WTC11 (cell line): ENCODE results near the gene SPOPL. TPM values are rescaled to one million over a fixed set of nuclear protein-coding genes. Genes with fewer than 3 reads are reported as not detected.

Source experiments
- ATAC-seq: fragments of 200-7000 bp; cut with Tn5 transposase; 2 replicates; pipeline ENCODE4 v1.10.0; 2021; ENCODE audit warnings: mild to moderate bottlenecking, moderate library complexity
- CTCF ChIA-PET: fragments of 300-600 bp; sonication (Branson Sonifier 250); formaldehyde crosslinking; loops from one replicate; lab custom pipeline; 2021; ENCODE audit warnings: antibody characterized with exemption; lab: Charles Lee
- POLR2A ChIA-PET: fragments of 350-600 bp; sonication (Branson Sonifier 250); formaldehyde crosslinking; loops from one replicate; lab custom pipeline; 2021; ENCODE audit warnings: antibody characterized with exemption; lab: Charles Lee
- DNase-seq: peaks from one replicate; pipeline ENCODE4 v3.0.0; 2021; ENCODE audit warnings: low spot score
- H3K27ac Mint-ChIP-seq: 2 replicates; pipeline ENCODE4 v1.8.0; 2021; ENCODE audit warnings: mixed read lengths
- H3K27me3 Mint-ChIP-seq: 2 replicates; pipeline ENCODE4 v1.8.0; 2021; ENCODE audit warnings: low read depth, mild to moderate bottlenecking, moderate library complexity, mixed read lengths
- H3K36me3 Mint-ChIP-seq: 2 replicates; pipeline ENCODE4 v1.8.0; 2021; ENCODE audit warnings: mixed read lengths
- H3K4me1 Mint-ChIP-seq: 2 replicates; pipeline ENCODE4 v1.8.0; 2022; ENCODE audit warnings: mixed read lengths
- H3K4me3 Mint-ChIP-seq: 2 replicates; pipeline ENCODE4 v1.8.0; 2021; ENCODE audit warnings: mild to moderate bottlenecking, moderate library complexity, mixed read lengths
- H3K9me3 Mint-ChIP-seq: 2 replicates; pipeline ENCODE4 v1.8.0; 2021; ENCODE audit warnings: mixed read lengths
- AR ChIP-seq: fragments of 250-450 bp; sonication (Bioruptor Pico); IDR thresholded peaks from 2 replicates; pipeline ENCODE4 v1.9.0; 2021; ENCODE audit warnings: mild to moderate bottlenecking
- CTCF ChIP-seq: fragments of 200-600 bp; IDR thresholded peaks from 2 replicates; pipeline ENCODE4 v1.8.0; 2022; ENCODE audit warnings: antibody characterized with exemption
- E2F4 ChIP-seq: sonication (generic); formaldehyde crosslinking; IDR thresholded peaks from 2 replicates; pipeline ENCODE4 v1.8.1; 2022; ENCODE audit warnings: low read depth, mild to moderate bottlenecking, moderate library complexity, missing genetic modification reagents, borderline replicate concordance
- ELF4 ChIP-seq: sonication (generic); formaldehyde crosslinking; IDR thresholded peaks from 2 replicates; pipeline ENCODE4 v1.8.1; 2022; ENCODE audit warnings: low read depth, mild to moderate bottlenecking, moderate library complexity, missing genetic modification reagents
- FOXP4 ChIP-seq: sonication (generic); formaldehyde crosslinking; IDR thresholded peaks from 2 replicates; pipeline ENCODE4 v1.8.0; 2022; ENCODE audit warnings: mild to moderate bottlenecking, missing genetic modification reagents
- JUN ChIP-seq: sonication (generic); formaldehyde crosslinking; IDR thresholded peaks from 2 replicates; pipeline ENCODE4 v1.8.0; 2023; ENCODE audit warnings: mild to moderate bottlenecking, missing genetic modification reagents
- MLX ChIP-seq: sonication (generic); formaldehyde crosslinking; IDR thresholded peaks from 2 replicates; pipeline ENCODE4 v1.8.1; 2023; ENCODE audit warnings: mild to moderate bottlenecking, missing genetic modification reagents, moderate library complexity
- MXD4 ChIP-seq: fragments of 250-450 bp; sonication (Bioruptor Pico); IDR thresholded peaks from 2 replicates; pipeline ENCODE4 v1.8.0; 2021; ENCODE audit warnings: mild to moderate bottlenecking, moderate library complexity, borderline replicate concordance
- NFYB ChIP-seq: sonication (generic); formaldehyde crosslinking; conservative IDR thresholded peaks from 2 replicates; pipeline ENCODE4 v1.8.0; 2022; ENCODE audit warnings: low read depth, missing genetic modification reagents
- PRRX2 ChIP-seq: fragments of 250-450 bp; sonication (Bioruptor Pico); IDR thresholded peaks from 2 replicates; pipeline ENCODE4 v1.8.0; 2021; ENCODE audit warnings: mild to moderate bottlenecking
- TEAD4 ChIP-seq: sonication (generic); formaldehyde crosslinking; IDR thresholded peaks from 2 replicates; pipeline ENCODE4 v1.8.0; 2022; ENCODE audit warnings: mild to moderate bottlenecking, missing genetic modification reagents
- ZNF219 ChIP-seq: sonication (generic); formaldehyde crosslinking; IDR thresholded peaks from 2 replicates; pipeline ENCODE4 v1.8.0; 2023; ENCODE audit warnings: missing genetic modification reagents, mild to moderate bottlenecking, borderline replicate concordance
- ZNF416 ChIP-seq: fragments of 250-450 bp; sonication (Bioruptor Pico); IDR thresholded peaks from 2 replicates; pipeline ENCODE4 v1.9.0; 2021; ENCODE audit warnings: mild to moderate bottlenecking, inconsistent platforms
- ZNF425 ChIP-seq: fragments of 250-450 bp; sonication (Bioruptor Pico); conservative IDR thresholded peaks from 2 replicates; pipeline ENCODE4 v1.9.0; 2021; ENCODE audit warnings: mild to moderate bottlenecking
- ZNF512 ChIP-seq: sonication (generic); formaldehyde crosslinking; IDR thresholded peaks from 2 replicates; pipeline ENCODE4 v1.8.1; 2022; ENCODE audit warnings: missing genetic modification reagents, borderline replicate concordance
- total RNA-seq: library from RNA; stranded (reverse); gene quantifications from 3 replicates; pipeline ENCODE4 v1.2.3, GENCODE V29; 2021

The SPOPL gene
- total RNA-seq, 1 experiment from 2014 or later, result 13.3 TPM

- POLR2A ChIA-PET, result no interaction called here
- Mint-ChIP-seq H3K9me3 (no peaks in the 10 kb centered on the region), H3K36me3 (peaks cover 50% of the 10 kb centered on the region), H3K27me3 (no peaks in the 10 kb centered on the region), H3K27ac (no peak overlapping the region), H3K4me1 (no peaks in the 10 kb centered on the region), H3K4me3 (no peak overlapping the region)
- CTCF ChIA-PET, result no interaction called here
- DNase-seq (no peak), ATAC-seq (no peak)
- TF ChIP-seq PRRX2 (CRISPR knock-in tag), result no peak
- no peak for TF ChIP-seq TEAD4 (CRISPR knock-in tag)
Measured at GRCh38 chr2:138565230-138565598, 63.6 kb downstream of the SPOPL start.

- no peak for TF ChIP-seq AR
- no peak for TF ChIP-seq ZNF512 (CRISPR knock-in tag)
- TF ChIP-seq E2F4 (CRISPR knock-in tag), result no peak
- TF ChIP-seq MLX (CRISPR knock-in tag), result no peak
- no peak for TF ChIP-seq ZNF425 (CRISPR knock-in tag)
- no peak for TF ChIP-seq ELF4 (CRISPR knock-in tag)
- TF ChIP-seq FOXP4 (CRISPR knock-in tag), result no peak
- no peak for TF ChIP-seq MXD4 (CRISPR knock-in tag)
- TF ChIP-seq ZNF219 (CRISPR knock-in tag), result no peak
- TF ChIP-seq NFYB (CRISPR knock-in tag), result no peak
- no peak for TF ChIP-seq CTCF
- TF ChIP-seq JUN (CRISPR knock-in tag), result no peak
- no peak for TF ChIP-seq ZNF416 (CRISPR knock-in tag)
- Mint-ChIP-seq H3K27ac (no peak overlapping the region), H3K27me3 (no peaks in the 10 kb centered on the region), H3K36me3 (peaks cover 24% of the 10 kb centered on the region), H3K4me1 (no peaks in the 10 kb centered on the region), H3K9me3 (peaks cover 10% of the 10 kb centered on the region), H3K4me3 (no peak overlapping the region)
- POLR2A ChIA-PET, result no interaction called here
- ATAC-seq (no peak), DNase-seq (no peak)
- CTCF ChIA-PET, result no interaction called here
Measured at GRCh38 chr2:138572318-138572717, 70.7 kb downstream of the SPOPL start.
